WTC11 (cell line): Measurements from ENCODE around the gene MAP3K1. TPM values are rescaled to one million over a fixed set of nuclear protein-coding genes. Genes with fewer than 3 reads are reported as not detected.
A peak's percentile ranks its signal among the peaks of the same experiment; 100 is the strongest.

Experiments
- ATAC-seq: fragments of 200-7000 bp; cut with Tn5 transposase; 2 replicates; pipeline ENCODE4 v1.10.0; 2021; ENCODE audit warnings: mild to moderate bottlenecking, moderate library complexity
- CTCF ChIA-PET: fragments of 300-600 bp; sonication (Branson Sonifier 250); formaldehyde crosslinking; loops from one replicate; lab custom pipeline; 2021; ENCODE audit warnings: antibody characterized with exemption; lab: Charles Lee
- POLR2A ChIA-PET: fragments of 350-600 bp; sonication (Branson Sonifier 250); formaldehyde crosslinking; loops from one replicate; lab custom pipeline; 2021; ENCODE audit warnings: antibody characterized with exemption; lab: Charles Lee
- DNase-seq: peaks from one replicate; pipeline ENCODE4 v3.0.0; 2021; ENCODE audit warnings: low spot score
- H3K27ac Mint-ChIP-seq: 2 replicates; pipeline ENCODE4 v1.8.0; 2021; ENCODE audit warnings: mixed read lengths
- H3K27me3 Mint-ChIP-seq: 2 replicates; pipeline ENCODE4 v1.8.0; 2021; ENCODE audit warnings: low read depth, mild to moderate bottlenecking, moderate library complexity, mixed read lengths
- H3K36me3 Mint-ChIP-seq: 2 replicates; pipeline ENCODE4 v1.8.0; 2021; ENCODE audit warnings: mixed read lengths
- H3K4me1 Mint-ChIP-seq: 2 replicates; pipeline ENCODE4 v1.8.0; 2022; ENCODE audit warnings: mixed read lengths
- H3K4me3 Mint-ChIP-seq: 2 replicates; pipeline ENCODE4 v1.8.0; 2021; ENCODE audit warnings: mild to moderate bottlenecking, moderate library complexity, mixed read lengths
- H3K9me3 Mint-ChIP-seq: 2 replicates; pipeline ENCODE4 v1.8.0; 2021; ENCODE audit warnings: mixed read lengths
- ARID4B ChIP-seq: sonication (generic); formaldehyde crosslinking; IDR thresholded peaks from 2 replicates; pipeline ENCODE4 v1.8.0; 2023; ENCODE audit warnings: missing genetic modification reagents, mild to moderate bottlenecking, borderline replicate concordance
- CBFB ChIP-seq: sonication (generic); formaldehyde crosslinking; IDR thresholded peaks from 2 replicates; pipeline ENCODE4 v1.8.1; 2022; ENCODE audit warnings: mild to moderate bottlenecking, low read depth, missing genetic modification reagents
- ETV6 ChIP-seq: sonication (generic); formaldehyde crosslinking; IDR thresholded peaks from 2 replicates; pipeline ENCODE4 v1.8.1; 2022; ENCODE audit warnings: mild to moderate bottlenecking, missing genetic modification reagents
- FOXK1 ChIP-seq: sonication (generic); formaldehyde crosslinking; IDR thresholded peaks from 2 replicates; pipeline ENCODE4 v1.8.0; 2022; ENCODE audit warnings: mild to moderate bottlenecking, moderate library complexity, missing genetic modification reagents
- FOXP1 ChIP-seq: sonication (generic); formaldehyde crosslinking; IDR thresholded peaks from 2 replicates; pipeline ENCODE4 v1.8.0; 2022; ENCODE audit warnings: missing genetic modification reagents, mild to moderate bottlenecking, moderate library complexity, borderline replicate concordance
- GRHL2 ChIP-seq: fragments of 250-450 bp; sonication (Bioruptor Pico); IDR thresholded peaks from 2 replicates; pipeline ENCODE4 v1.8.0; 2022; ENCODE audit warnings: mild to moderate bottlenecking, moderate library complexity; ENCODE audit not compliant: insufficient replicate concordance, severe bottlenecking
- HMGA2 ChIP-seq: fragments of 250-450 bp; sonication (Bioruptor Pico); IDR thresholded peaks from 2 replicates; pipeline ENCODE4 v1.4.0; 2021; ENCODE audit warnings: mild to moderate bottlenecking, moderate library complexity
- KAT7 ChIP-seq: sonication (generic); formaldehyde crosslinking; IDR thresholded peaks from 2 replicates; pipeline ENCODE4 v1.8.1; 2023; ENCODE audit warnings: missing genetic modification reagents, mild to moderate bottlenecking, borderline replicate concordance
- NR3C1 ChIP-seq: sonication (generic); formaldehyde crosslinking; conservative IDR thresholded peaks from 2 replicates; pipeline ENCODE4 v1.8.1; 2023; ENCODE audit warnings: low read depth, mild to moderate bottlenecking, missing genetic modification reagents
- SP1 ChIP-seq: sonication (generic); formaldehyde crosslinking; conservative IDR thresholded peaks from 2 replicates; pipeline ENCODE4 v1.8.1; 2022; ENCODE audit warnings: missing genetic modification reagents
- TEAD1 ChIP-seq: sonication (generic); formaldehyde crosslinking; IDR thresholded peaks from 2 replicates; pipeline ENCODE4 v1.8.0; 2022; ENCODE audit warnings: mild to moderate bottlenecking, missing genetic modification reagents
- TP53 ChIP-seq: sonication (generic); formaldehyde crosslinking; IDR thresholded peaks from 2 replicates; pipeline ENCODE4 v1.8.1; 2023; ENCODE audit warnings: mild to moderate bottlenecking, missing genetic modification reagents
- ZNF121 ChIP-seq: sonication (generic); formaldehyde crosslinking; IDR thresholded peaks from 2 replicates; pipeline ENCODE4 v1.8.0; 2023; ENCODE audit warnings: missing genetic modification reagents
- ZNF232 ChIP-seq: sonication (generic); formaldehyde crosslinking; IDR thresholded peaks from 2 replicates; pipeline ENCODE4 v1.8.0; 2022; ENCODE audit warnings: mild to moderate bottlenecking, missing genetic modification reagents
- total RNA-seq: library from RNA; stranded (reverse); gene quantifications from 3 replicates; pipeline ENCODE4 v1.2.3, GENCODE V29; 2021
- TF ChIP-seq, protein P1 (sequence below): fragments of 250-450 bp; sonication (Bioruptor Pico); IDR thresholded peaks from 2 replicates; pipeline ENCODE4 v2.1.2; 2022; ENCODE audit warnings: mild to moderate bottlenecking, moderate library complexity
- TF ChIP-seq, protein P2 (sequence below): fragments of 200-600 bp; IDR thresholded peaks from 2 replicates; pipeline ENCODE4 v1.8.0; 2022; ENCODE audit warnings: antibody characterized with exemption
- TF ChIP-seq, protein P3 (sequence below): sonication (generic); formaldehyde crosslinking; IDR thresholded peaks from 2 replicates; pipeline ENCODE4 v1.8.0; 2022; ENCODE audit warnings: mild to moderate bottlenecking, missing genetic modification reagents
- TF ChIP-seq, protein P4 (sequence below): sonication (generic); formaldehyde crosslinking; IDR thresholded peaks from 2 replicates; pipeline ENCODE4 v1.8.0; 2022; ENCODE audit warnings: mild to moderate bottlenecking, missing genetic modification reagents

MAP3K1 gene
- total RNA-seq, 1 experiment from 2014 or later, result 16.3 TPM

GRCh38 chr5:56900858-56901578 lies 85.7 kb downstream of the MAP3K1 start:
- DNase-seq, result peak; percentile 12
- Mint-ChIP-seq H3K27ac (no peak overlapping the region), H3K9me3 (peaks cover 13% of the 10 kb centered on the region), H3K27me3 (no peaks in the 10 kb centered on the region), H3K4me3 (no peak overlapping the region), H3K36me3 (no peaks in the 10 kb centered on the region)
- POLR2A ChIA-PET, result no interaction called here
- CTCF ChIA-PET, result interaction anchor here (1.0 to 2.0 kb wide), 9 partner anchors 9 to 630 kb away, joined by 3 to 15 read pairs (median 3); partner anchors contain the start of gene SETD9
- TF ChIP-seq, protein P1, sequence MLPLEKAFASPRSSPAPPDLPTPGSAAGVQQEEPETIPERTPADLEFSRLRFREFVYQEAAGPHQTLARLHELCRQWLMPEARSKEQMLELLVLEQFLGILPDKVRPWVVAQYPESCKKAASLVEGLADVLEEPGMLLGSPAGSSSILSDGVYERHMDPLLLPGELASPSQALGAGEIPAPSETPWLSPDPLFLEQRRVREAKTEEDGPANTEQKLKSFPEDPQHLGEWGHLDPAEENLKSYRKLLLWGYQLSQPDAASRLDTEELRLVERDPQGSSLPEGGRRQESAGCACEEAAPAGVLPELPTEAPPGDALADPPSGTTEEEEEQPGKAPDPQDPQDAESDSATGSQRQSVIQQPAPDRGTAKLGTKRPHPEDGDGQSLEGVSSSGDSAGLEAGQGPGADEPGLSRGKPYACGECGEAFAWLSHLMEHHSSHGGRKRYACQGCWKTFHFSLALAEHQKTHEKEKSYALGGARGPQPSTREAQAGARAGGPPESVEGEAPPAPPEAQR (CRISPR knock-in tag), result no peak
- TF ChIP-seq, protein P2, sequence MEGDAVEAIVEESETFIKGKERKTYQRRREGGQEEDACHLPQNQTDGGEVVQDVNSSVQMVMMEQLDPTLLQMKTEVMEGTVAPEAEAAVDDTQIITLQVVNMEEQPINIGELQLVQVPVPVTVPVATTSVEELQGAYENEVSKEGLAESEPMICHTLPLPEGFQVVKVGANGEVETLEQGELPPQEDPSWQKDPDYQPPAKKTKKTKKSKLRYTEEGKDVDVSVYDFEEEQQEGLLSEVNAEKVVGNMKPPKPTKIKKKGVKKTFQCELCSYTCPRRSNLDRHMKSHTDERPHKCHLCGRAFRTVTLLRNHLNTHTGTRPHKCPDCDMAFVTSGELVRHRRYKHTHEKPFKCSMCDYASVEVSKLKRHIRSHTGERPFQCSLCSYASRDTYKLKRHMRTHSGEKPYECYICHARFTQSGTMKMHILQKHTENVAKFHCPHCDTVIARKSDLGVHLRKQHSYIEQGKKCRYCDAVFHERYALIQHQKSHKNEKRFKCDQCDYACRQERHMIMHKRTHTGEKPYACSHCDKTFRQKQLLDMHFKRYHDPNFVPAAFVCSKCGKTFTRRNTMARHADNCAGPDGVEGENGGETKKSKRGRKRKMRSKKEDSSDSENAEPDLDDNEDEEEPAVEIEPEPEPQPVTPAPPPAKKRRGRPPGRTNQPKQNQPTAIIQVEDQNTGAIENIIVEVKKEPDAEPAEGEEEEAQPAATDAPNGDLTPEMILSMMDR, result peak; percentile 48; the same call in 1 of the 2 replicates
- TF ChIP-seq, all 79 proteins: peak for 1
- peak; percentile 70 for ATAC-seq
- no peaks in the 10 kb centered on the region for H3K4me1 Mint-ChIP-seq

- DNase-seq (peak; percentile 65), ATAC-seq (peak; percentile 38)
- ChIA-PET CTCF (interaction anchor here (0.6 to 3.3 kb wide), 5 partner anchors 8 to 973 kb away, joined by 3 to 22 read pairs (median 4); no protein-coding TSS in a partner anchor), POLR2A (interaction anchor here (0.7 to 2.6 kb wide), 5 partner anchors 9 to 264 kb away, joined by 3 to 29 read pairs (median 13); partner anchors contain the start of gene GPBP1)
- Mint-ChIP-seq H3K9me3 (peaks cover 8% of the 10 kb centered on the region), H3K27me3 (no peaks in the 10 kb centered on the region; the same call in 1 of the 2 replicates), H3K4me3 (peak overlapping the region; percentile 89), H3K27ac (peak overlapping the region; percentile 98), H3K4me1 (peaks cover 28% of the 10 kb centered on the region), H3K36me3 (peaks cover 6% of the 10 kb centered on the region)
- TF ChIP-seq ZNF121 (CRISPR knock-in tag) (no peak), TEAD1 (CRISPR knock-in tag) (peak; percentile 11; the same call in 1 of the 2 replicates)
These were observed 93.6 kb downstream of the MAP3K1 start for GRCh38 chr5:56908942-56909293.

DNA sequence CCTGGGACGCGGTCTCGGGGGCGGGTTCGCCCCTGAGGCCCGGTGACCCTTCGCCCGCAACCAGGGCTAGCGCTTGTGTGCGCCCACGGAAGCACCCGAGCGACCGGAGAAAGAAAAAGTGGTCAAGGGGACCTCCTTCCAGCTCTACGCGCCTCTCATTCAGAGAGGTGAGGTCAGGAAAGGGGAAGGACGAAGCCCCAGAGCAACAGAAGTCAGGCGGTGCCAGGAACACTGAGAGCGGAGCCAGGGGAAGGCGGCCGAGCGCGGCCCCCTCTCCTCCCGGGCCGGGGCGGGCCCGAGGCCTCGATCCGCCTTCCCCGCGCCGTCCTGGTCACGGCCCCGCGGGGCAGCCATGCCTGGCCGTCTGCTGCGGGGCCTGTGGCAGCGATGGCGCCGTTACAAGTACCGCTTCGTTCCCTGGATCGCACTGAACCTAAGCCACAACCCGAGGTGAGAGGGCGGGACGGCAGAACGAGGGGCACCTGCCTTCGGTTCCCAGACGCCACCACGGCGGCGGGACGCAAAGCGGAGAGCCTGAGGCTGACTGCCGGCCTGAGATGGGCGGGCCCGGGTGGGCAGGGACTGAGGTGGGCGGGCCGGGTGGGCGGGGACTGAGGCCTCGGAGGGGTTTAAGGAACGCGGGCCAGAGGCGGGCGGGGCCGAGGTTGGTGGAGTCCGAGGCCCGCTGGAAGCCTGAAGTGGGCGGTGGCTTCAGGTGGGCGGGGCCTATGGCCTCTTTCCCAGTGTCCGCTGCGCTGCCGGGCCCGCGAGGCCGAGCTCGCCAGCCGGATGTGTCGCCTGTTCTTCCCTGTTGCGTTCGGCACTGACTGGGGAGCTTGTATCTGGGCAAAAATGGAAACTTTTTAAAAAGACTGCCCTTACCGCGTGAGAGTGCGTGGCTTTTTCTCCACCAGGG lies 94.2 kb downstream of the MAP3K1 start, which contains the start of gene SETD9:
Gene SETD9 (plus strand): TSS at position 303 of the 916 bp plus-strand sequence. CDS start 50 bp downstream, at position 353.
- peak within 1 kb of the TSS; percentile 89 for H3K4me3 Mint-ChIP-seq
- no peaks in the 10 kb centered on the region; the same call in 1 of the 2 replicates for H3K27me3 Mint-ChIP-seq
- ChIA-PET POLR2A (interaction anchor here (0.5 to 2.6 kb wide), 13 partner anchors 9 to 358 kb away, joined by 3 to 29 read pairs (median 4); partner anchors contain the start of gene GPBP1), CTCF (interaction anchor here (0.6 to 3.3 kb wide), 7 partner anchors 9 to 973 kb away, joined by 3 to 22 read pairs (median 4); no protein-coding TSS in a partner anchor)
- H3K36me3 Mint-ChIP-seq, result peaks cover 6% of the 10 kb centered on the region
- ATAC-seq, result peak; percentile 92
- peaks cover 28% of the 10 kb centered on the region for H3K4me1 Mint-ChIP-seq
- peak within 1 kb of the TSS; percentile 98 for H3K27ac Mint-ChIP-seq
- peak; percentile 99 for DNase-seq
- H3K9me3 Mint-ChIP-seq, result peaks cover 1% of the 10 kb centered on the region
- TF ChIP-seq FOXK1 (CRISPR knock-in tag) (peak; percentile 63; the same call in 1 of the 2 replicates), NR3C1 (CRISPR knock-in tag) (peak; percentile 80; the same call in 1 of the 2 replicates), ZNF232 (CRISPR knock-in tag) (peak; percentile 60; the same call in 1 of the 2 replicates), HMGA2 (CRISPR knock-in tag) (no peak), ARID4B (CRISPR knock-in tag) (peak; percentile 86; the same call in 1 of the 2 replicates), KAT7 (CRISPR knock-in tag) (0 out of 2 replicates have a peak, but pooled peaks have one; percentile 72), SP1 (peak; percentile 74), FOXP1 (CRISPR knock-in tag) (0 out of 2 replicates have a peak, but pooled peaks have one; percentile 27), CBFB (peak; percentile 73; the same call in 1 of the 2 replicates), GRHL2 (CRISPR knock-in tag) (no peak), ETV6 (peak; percentile 14; the same call in 1 of the 2 replicates), TP53 (peak; percentile 38; the same call in 1 of the 2 replicates)
- TF ChIP-seq, protein P3, sequence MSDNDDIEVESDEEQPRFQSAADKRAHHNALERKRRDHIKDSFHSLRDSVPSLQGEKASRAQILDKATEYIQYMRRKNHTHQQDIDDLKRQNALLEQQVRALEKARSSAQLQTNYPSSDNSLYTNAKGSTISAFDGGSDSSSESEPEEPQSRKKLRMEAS, result peak; percentile 50; the same call in 1 of the 2 replicates
- TF ChIP-seq, protein P4, sequence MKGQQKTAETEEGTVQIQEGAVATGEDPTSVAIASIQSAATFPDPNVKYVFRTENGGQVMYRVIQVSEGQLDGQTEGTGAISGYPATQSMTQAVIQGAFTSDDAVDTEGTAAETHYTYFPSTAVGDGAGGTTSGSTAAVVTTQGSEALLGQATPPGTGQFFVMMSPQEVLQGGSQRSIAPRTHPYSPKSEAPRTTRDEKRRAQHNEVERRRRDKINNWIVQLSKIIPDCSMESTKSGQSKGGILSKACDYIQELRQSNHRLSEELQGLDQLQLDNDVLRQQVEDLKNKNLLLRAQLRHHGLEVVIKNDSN, result 0 out of 2 replicates have a peak, but pooled peaks have one; percentile 57
